HG02571 (cell line): ENCODE results near the gene ZER1.
A peak's percentile ranks its signal among the peaks of the same experiment; 100 is the strongest.
"Not testable (repeated sequence)": the region's sequence is repeated elsewhere in the genome, so short reads cannot be mapped to it uniquely, and the experiment has no call there.

Experiments used
- ATAC-seq: cut with Tn5 transposase; IDR thresholded peaks from one replicate; pipeline ENCODE4 v1.9.1; 2021; ENCODE audit warnings: mild to moderate bottlenecking, moderate library complexity; ENCODE audit not compliant: unreplicated experiment

The ZER1 gene

DNA sequence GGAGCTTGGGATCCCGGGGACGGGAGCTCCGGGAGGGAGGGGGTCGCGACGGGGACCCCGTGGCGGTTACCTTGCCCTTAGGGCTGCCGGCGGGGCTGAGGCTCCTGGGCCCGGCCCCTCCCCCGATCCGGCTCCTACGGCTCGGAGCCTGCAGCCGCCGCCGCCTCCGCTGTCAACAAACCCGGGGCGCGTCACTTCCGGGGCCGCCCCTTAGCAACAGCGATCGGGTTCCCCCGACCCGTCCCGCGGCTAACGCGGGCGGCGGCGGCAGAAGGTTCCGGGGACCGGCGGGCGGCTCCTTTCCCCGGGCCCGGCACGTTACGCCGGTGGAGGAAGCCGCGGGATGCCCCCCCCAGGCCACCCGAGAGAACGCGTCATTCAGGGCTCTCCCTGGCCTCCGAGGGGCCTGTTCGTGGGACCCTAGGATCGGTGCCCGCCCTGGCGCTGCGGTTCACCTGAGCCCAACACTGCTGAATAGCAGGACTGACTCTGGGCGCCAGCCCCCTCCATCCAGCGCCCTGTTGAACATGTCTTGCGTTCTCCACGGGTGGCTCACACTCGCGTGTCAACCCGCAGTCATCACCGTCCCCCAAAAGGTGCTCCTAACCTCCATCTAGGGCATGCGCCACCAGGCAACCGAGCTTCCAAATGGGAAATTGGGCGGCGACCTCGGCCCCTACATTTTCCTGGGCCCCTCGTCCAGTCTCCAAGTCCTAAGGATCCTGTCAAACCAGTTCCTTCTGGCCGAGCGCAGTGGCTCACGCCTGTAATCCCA is at the start of gene ZER1:
TSS of gene ZER1 (minus strand) at position 183 of the 775 bp plus-strand sequence. CDS start 16,362 bp downstream, outside the sequence.
- ATAC-seq, result peak; percentile 86

DNA sequence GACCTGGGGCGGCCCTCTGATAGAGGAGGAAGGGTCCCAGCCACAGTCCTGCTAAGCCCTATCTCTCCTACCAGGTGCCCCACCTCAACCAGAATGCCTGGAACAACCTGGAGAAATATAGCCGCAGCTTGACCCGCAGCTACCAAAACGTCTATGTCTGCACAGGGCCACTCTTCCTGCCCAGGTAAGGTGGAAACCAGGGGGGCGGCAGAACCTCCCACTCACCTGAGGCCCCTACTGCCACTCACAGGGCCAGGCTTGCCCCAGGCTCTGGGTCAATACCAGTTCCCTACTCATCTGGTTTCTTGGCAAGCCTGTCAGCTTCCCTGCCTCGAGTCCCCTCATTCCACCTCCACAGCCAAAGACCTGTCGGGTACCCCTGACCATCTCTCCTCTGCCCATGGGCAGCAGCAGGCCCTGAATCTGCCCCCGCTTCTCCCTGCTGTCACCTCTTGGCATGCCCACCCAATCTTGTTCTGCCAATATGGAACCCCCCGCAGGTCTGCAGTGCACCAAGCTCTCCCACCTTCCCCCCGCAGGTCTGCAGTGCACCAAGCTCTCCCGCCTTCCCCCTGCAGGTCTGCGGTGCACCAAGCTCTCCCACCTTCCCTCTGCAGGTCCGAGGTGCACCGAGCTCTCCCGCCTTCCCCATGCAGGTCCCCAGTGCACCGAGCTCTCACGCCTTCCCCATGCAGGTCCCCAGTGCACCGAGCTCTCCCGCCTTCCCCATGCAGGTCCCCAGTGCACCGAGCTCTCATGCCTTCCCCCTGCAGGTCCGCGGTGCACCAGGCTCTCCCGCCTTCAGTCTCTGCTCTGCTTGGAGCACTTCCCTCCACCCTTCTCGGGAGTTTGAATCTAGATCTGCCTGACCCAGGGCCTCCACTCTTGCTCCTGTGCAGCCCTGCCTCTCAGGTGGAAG is 49.2 kb upstream of the ZER1 start:
- ATAC-seq, result no peak

DNA sequence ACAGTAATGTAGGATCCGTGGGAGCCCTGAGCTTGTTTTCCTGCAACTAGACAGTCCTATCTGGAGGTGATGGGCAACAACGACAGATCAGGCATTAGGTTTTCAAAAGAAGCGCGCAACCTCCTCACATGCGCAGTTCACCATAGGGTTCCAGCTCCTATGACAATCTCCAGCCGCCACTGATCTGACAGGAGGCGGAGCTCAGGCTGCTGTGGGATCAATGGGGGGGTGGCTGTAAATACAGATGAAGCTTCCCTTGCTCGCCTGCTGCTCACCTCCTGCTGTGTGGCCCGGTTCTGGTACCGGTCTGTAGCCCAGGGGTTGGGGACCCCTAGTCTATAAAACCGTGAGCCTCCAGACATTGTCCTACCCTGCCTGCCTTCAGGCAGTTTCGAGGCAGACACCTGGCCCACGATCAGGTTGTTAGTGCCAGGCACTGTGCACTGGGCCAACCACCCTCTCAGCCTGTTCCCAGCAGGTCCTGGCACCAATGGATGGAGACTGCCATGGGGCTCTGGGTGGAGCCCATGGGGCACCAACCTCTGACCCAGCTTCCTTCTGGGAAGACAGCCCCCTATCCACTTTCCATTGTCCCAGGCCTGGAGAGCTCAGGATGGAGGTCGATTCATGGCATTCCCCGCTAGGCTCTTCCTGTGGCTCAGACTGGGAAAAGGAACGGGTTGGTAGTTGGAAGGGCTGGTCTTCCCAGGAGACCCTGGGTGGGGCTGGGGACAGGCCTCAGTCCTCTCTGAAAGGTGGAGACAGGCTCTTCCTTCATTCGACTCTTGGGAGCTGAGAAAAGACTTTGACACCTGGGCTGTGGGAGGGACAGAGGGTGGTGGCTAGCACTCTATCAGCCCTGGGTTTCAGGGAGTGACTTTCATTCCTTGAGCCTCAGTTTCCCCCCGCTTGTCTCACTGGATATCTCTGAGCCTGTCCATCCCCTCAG is 48.3 kb upstream of the ZER1 start:
- no peak for ATAC-seq

DNA sequence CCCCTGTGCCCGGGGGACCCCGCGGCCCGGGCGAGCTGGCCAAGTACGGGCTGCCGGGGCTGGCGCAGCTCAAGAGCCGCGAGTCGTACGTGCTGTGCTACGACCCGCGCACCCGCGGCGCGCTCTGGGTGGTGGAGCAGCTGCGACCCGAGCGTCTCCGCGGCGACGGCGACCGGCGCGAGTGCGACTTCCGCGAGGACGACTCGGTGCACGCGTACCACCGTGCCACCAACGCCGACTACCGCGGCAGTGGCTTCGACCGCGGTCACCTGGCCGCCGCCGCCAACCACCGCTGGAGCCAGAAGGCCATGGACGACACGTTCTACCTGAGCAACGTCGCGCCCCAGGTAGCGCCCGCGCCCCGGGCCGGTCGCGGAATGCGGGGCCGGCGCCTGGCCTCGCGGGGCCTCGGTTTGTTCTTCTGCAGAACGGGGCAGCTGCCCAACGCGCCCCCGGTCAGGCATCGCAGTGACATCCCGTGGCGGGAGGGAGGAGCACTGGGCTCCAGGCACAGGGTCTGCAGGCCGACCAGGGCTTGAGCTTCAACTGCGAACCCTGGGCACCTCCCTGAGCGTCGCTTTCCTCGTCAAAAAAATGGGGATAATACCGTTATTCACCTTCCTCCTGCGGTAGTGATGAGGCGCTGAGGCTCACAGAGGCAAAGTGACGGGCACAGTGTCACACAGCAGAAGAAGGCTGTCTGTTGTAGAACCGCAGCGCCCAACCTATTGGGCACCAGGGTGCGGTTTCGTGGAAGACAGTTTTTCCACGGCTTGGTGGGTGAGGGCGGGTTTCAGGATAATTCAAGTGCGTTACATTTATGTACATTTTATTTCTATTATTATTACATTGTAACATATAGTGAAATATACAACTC is 47.4 kb upstream of the ZER1 start:
- peak; percentile 23 for ATAC-seq

DNA sequence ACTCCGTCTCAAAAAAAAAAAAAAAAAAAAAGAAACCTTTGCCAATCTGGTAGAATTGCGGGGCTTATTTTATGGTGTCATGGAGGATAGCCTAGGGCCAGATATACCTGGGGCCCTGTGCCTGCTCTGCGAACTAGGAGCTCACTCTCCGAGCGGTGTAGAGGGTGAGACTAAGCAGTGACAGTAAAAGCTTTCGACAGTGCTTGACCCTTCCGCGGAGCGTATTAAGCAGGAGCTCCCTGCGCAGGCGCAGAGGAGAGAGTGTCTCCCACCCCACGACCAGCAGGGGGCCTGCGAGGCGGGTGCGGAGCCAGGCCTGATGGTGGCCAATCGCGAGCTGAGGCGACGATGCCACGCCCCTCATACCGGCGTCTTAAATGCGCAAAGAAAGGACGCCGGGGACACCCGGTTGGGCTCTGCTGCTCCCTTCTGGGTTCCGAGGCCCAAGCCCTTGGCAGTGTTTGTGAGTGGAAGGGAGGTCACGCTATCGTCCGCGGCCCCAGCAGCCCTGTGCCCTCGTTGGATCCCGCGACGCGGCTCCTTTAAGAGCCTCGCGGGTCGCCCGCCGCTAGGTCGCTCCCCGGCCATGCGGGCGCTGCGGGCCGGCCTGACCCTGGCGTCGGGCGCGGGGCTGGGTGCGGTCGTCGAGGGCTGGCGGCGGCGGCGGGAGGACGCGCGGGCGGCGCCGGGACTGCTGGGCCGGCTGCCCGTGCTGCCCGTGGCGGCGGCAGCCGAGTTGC is 46.5 kb upstream of the ZER1 start, which contains the start of gene ENDOG:
TSS of gene ENDOG (plus strand) at position 402 of the 740 bp plus-strand sequence. CDS start at position 587, 185 bp downstream.
- ATAC-seq, result peak; percentile 88

DNA sequence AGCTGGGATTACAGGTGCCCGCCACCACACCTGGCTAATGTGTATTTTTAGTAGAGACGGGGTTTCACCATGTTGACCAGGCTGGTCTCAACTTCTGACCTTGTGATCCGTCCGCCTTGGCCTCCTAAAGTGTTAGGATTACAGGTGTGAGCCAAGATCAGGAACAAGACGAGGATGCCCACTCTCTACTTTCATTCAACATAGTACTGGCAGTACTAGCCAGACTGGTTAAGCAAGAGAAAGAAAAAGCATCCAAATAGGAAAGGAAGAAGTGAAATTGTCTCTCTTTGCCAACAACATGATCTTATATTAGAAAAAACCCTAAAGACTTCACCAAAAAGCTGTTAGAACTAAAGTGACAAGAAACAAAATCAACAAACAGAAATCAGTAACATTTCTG is 39.1 kb upstream of the ZER1 start:
- ATAC-seq, result no peak

DNA sequence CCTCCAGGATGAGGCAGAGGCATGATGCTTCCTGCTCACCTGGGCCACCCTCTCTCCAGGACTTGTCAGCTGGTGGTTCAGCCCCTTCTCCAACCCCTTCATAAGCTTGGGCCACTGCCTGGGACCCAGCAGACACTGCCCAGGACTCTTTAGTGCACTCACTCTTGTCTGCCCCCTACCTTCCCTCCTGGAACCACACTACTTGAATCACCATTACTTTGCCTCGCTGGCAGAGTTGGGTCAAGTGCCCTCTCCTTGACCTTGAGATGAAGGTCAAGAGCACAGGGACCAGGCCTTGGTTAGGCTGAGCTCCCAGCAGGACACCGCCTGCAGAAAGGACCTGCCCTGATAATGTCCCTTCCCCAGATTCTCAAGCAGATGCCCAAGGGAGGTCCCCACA is 38.1 kb upstream of the ZER1 start:
- no peak for ATAC-seq

DNA sequence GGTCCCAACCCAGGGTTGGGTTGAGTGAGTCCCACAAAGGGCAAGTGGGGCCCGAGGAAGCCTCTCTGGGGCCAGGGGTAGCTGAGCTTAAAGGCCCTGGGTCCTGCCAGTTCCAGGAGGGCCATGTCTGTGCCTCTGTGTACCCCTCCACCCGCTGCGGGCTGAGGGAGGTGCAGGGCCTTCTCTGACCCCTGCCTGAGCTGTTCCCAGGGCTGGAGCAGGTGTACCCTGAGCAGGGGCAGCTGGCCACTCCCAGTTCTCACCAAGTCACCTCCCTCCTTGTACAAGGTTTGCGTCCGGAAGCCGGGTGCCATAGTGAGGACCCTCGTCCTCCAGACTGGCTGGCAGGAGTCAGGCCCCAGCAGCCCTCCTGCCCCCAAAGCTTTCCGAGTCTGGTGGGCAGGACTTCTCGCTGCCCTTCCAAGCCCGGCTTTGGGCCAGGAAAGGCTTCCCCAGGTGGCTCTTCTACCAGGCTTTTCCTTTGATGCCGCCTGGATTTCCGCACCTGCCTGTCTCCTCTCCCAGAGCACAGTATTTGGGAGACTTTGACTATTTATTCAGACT is 37.4 kb upstream of the ZER1 start:
- no peak for ATAC-seq

DNA sequence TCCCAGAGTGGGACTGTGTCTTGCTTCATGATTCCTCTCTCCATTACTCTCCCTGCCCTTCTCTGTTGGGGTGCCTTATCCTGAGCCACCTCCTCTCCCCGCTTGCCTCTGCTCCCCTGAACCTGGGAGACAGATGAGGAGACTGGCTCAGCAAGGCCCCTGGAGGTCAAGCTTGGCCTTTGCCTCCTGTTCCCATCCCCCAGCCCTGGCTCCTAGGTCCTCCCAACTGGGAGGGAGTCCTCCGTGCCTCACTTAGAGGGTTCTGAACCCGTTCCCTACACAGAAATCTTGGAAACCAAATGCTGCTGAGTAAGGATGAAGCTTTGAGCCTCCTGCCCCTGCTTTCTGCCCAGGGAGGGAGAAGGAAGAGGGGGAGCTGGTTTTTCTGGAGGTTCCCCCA is 36.8 kb upstream of the ZER1 start:
- no peak for ATAC-seq

DNA sequence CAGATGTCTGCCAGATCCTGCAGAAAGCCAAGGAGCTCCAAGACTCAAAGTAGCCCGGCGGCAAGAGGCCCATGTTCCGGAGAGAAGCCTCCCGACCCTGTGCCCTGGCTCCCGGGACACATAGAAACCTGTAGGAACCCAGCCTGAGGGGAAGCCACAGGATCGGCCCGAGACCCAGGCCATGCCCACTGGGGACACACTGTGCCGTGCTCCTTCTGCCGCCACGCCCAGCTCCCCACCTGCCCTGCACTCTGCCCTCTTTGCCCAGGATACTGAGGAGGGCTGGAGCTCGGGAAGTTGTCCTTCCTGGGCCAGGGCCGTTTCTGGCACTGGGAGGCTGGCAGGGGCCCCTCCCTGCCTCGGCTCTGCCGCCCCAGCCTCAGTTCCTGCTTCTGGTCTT is 36.1 kb upstream of the ZER1 start:
- ATAC-seq, result no peak

DNA sequence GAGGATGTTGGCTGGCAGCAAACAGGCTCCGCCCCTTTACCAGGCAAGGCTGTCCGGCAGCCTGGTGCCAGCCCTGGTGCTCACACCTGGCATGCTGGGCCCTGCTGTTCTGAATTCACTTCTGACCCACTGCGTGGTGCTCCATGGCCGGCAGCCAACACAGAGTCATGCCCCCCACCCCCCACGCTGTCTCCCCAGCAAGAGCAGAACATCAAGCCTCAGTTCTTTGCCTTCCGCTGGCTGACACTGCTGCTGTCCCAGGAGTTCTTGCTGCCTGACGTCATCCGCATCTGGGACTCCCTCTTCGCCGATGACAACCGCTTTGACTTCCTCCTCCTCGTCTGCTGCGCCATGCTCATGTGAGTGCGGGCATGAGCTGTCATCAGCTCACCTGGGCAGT is 33.9 kb upstream of the ZER1 start:
- ATAC-seq, result no peak

DNA sequence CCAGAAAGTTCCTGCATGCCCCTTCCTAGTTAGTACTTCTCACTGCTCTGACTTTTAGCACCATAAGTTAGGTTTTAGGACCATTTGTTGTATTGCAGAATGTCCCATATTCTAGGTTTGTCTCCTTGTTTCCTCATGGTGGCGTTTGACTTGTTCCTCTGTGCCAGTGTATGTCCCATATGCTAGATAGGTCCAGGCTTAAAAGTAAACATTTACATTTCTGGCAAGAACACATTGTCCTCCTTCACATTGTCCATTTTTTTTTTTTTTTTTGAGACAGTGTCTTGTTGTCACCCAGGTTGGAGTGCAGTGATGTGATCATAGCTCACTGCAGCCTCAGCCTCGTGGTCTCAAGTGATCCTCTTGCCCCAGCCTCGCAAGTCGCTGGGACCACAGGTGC is 30.8 kb upstream of the ZER1 start:
- no peak for ATAC-seq

DNA sequence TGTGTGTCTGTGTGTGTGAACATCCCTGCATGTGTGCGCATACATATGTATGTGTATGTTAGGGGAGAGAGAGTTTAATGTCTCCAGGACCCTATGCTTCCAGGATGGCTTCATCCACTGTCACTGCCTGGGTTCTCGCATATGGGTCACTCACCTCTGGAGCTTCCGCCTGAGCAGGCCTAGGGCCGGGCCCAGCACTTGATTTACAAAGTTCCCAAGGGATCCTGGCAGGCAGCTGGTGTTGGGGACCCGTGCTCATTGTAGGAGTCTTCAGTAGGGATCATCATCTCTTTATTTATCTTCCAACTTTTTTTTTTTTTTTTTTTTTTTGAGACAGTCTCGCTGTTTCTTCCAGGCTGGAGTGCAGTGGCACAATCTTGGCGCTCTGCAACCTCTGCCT is 28.3 kb upstream of the ZER1 start:
- no peak for ATAC-seq

DNA sequence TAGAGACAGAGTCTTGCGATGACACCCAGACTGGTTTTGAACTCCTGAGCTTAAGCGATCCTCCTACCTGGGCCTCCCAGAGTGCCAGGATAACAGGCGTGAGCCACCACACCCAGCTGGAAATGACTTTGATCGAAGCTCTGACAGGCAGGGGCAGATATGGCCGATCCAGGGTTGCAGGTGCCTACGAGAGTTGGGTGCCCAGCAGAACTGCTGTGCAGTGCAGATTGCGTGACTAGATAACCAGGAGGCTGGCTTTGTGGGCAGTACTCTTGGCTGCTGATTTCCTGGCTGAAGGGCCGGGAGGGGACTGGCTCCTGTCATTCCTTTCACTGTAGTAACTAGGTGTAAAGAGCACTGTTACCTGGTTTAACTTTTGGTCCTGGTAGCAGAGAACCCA is 27.2 kb upstream of the ZER1 start:
- no peak for ATAC-seq

DNA sequence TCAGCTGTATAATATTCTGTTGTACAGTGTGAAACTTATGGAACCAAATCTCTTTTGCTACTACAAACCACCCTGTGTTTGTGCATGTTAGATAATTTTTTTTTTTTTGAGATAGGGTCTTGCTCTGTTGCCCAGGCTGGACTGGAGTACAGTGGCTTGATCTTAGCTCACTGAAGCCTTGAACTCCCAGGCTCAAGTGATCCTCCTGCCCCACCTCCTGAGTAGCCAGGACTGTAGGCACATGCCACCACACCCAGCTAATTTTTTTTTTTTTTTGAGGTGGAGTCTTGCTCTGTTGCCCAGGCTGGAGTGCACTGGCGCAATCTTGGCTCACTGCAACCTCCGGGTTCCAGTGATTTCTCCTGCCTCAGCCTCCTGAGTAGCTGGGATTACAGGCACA is 23.2 kb upstream of the ZER1 start:
- ATAC-seq, result not testable (repeated sequence)

DNA sequence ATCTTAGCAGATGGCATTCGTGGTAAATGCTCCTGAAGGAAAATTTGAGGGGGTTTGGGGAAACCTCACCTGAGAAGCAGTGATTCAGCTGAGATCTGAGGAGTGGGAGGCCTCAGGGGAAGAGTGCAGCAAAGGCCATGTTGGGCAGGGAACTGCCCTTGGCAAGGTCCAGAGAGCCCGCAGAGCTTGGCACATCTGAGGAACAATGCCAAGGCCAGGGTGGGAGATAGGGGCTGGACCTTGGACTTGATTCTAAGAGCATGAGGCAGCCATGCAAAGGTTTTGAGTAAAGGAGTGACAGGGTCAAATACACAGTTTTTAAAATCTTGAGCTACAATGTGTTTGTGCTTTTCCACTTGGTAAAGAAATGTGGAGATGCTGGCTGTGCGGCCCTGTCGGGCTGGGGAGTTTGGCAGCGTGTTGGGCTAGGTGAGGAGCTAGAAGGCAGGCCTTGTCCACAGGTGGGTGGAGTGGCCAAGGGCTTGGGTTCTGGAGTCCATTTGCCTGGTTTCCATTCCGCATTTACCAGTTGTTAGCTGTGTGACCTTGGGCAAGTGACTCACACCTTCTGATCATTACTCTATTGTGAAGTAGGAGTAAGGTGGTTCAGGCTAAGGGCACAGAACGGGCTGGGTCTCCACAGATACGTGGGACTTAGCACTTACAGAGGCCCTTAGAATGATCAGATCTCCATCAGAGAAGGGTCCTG is 21.4 kb upstream of the ZER1 start:
- no peak for ATAC-seq

DNA sequence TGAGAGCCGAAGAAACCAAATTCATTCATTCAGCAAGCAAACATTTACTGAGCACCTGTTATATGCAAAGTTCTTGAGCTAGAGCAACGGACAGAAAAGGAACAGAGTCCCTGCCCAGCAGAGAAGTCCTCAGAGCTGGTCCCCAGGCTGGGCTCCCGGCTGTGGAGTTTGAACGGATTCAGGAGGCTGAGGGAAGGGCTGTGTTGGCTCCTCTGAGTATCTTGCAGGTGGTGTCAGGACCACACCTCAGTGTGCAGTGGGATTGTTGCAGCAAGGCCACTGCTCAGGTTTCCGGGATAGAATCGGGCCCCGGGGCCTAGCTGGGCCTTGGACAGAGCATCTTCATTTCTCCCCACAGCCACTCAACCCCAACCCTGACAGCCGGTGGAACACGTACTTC is 20.4 kb upstream of the ZER1 start:
- ATAC-seq, result no peak

DNA sequence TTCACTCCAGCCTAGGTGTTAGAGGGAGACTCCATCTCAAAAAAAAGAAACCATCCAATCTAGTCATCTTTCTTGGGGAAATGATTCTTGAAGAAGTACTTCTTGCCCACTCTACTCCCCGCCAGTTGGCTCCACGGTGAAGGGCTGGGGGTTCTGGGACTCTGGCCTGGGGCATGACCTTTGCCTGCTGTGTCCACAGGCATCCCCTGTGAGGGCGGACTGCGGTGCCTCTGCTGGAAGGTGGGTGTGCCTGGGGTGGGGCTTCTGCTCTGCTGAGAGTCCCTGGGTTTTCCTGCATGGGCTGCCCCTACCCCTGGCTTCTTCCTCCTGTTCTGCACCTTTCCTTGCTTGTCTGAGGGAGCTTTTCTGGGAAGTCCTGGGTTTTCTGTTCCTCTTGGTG is 18.8 kb upstream of the ZER1 start:
- no peak for ATAC-seq
